ENCODE measurements around the gene DIS3L2.

DNA sequence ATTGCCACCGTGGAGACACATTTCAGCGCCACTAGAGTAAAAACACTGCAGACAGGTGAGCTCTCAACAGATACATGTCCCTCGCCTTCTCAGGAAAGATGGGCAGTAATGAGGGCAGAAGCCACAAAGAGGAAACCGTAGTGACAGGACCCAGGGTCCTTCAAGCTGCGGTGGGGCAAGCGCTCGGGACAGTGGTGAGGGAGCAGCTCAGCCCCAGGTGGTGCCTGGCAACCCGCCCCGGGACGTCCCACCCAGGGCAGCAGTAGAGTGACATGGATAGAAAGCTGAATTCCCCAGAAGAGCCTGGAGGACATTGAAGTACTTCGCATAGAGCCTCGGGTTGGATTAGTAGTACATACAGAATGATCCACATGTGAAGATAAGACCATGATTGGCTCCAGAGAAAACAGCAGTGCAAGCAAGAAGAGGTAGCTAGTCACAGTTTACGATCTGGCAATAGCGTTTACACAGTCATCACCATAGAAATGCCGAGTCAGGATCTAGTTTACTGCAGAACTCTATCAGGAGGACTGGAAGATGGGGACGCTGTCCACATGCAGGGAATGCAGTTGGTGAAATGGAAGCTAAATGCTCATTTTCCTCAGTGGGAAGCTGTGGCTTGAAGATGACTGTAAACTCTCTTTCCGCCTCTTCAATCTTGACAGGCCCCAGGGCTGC lies 379.7 kb downstream of the DIS3L2 start:
- TF ChIP-seq, protein P1, sequence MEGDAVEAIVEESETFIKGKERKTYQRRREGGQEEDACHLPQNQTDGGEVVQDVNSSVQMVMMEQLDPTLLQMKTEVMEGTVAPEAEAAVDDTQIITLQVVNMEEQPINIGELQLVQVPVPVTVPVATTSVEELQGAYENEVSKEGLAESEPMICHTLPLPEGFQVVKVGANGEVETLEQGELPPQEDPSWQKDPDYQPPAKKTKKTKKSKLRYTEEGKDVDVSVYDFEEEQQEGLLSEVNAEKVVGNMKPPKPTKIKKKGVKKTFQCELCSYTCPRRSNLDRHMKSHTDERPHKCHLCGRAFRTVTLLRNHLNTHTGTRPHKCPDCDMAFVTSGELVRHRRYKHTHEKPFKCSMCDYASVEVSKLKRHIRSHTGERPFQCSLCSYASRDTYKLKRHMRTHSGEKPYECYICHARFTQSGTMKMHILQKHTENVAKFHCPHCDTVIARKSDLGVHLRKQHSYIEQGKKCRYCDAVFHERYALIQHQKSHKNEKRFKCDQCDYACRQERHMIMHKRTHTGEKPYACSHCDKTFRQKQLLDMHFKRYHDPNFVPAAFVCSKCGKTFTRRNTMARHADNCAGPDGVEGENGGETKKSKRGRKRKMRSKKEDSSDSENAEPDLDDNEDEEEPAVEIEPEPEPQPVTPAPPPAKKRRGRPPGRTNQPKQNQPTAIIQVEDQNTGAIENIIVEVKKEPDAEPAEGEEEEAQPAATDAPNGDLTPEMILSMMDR (IDR thresholded peaks at IDR 0.05), result no peak
- no peak for TF ChIP-seq POLR2AphosphoS5 (IDR thresholded peaks at IDR 0.05)
